ENCODE data around the gene TLX2. TPM values are rescaled to one million over a fixed set of nuclear protein-coding genes. Genes with fewer than 3 reads are reported as not detected.

The TLX2 gene
- total and polyA plus RNA-seq, 4 donors = not detected

- Histone ChIP-seq H3K36me3 (ENCODE audit: control insufficient read depth in 4 of 4, insufficient read depth in 3 of 4, low read depth in 1 of 4, low read length in 3 of 4) (no peaks in the 10 kb centered on the region), H3K4me3 (ENCODE audit: low read depth in 1 of 3, low read length in 3 of 3) (no peak overlapping the region), H3K9ac (ENCODE audit: low read depth in 1 of 2, low read length in 2 of 2) (no peak overlapping the region), H3K9me3 (ENCODE audit: control insufficient read depth in 4 of 4, low read length in 3 of 4) (no peaks in the 10 kb centered on the region), H3K27me3 (ENCODE audit: control insufficient read depth in 4 of 4, insufficient read depth in 4 of 4, low read length in 3 of 4) (no peaks in the 10 kb centered on the region), H3K4me1 (ENCODE audit: control insufficient read depth in 4 of 4, insufficient read depth in 4 of 4, low read length in 3 of 4) (peaks cover 5 to 16% (median 9%) of the 10 kb centered on the region in 4 donors), H3K27ac (ENCODE audit: low read depth in 1 of 2, low read length in 2 of 2) (no peak overlapping the region)
- TF ChIP-seq FOXA2 (IDR thresholded peaks at IDR 0.05) (no peak), EGR1 (IDR thresholded peaks at IDR 0.05; ENCODE audit: low read depth in 2 of 2) (no peak), YY1 (IDR thresholded peaks at IDR 0.05) (no peak), HNF4A (conservative IDR thresholded peaks at IDR 0.05) (no peak), GABPA (IDR thresholded peaks at IDR 0.05 in 1 of 2, conservative IDR thresholded peaks at IDR 0.05 in 1 of 2) (no peak), REST (IDR thresholded peaks at IDR 0.05) (no peak), SP1 (IDR thresholded peaks at IDR 0.05) (no peak), RAD21 (IDR thresholded peaks at IDR 0.05) (no peak), TAF1 (conservative IDR thresholded peaks at IDR 0.05) (no peak), HNF4G (IDR thresholded peaks at IDR 0.05) (no peak), JUND (IDR thresholded peaks at IDR 0.05) (no peak), NR2F2 (IDR thresholded peaks at IDR 0.05) (no peak), RXRA (IDR thresholded peaks at IDR 0.05) (no peak), FOXA1 (IDR thresholded peaks at IDR 0.05) (no peak), MAX (IDR thresholded peaks at IDR 0.05) (no peak)
- TF ChIP-seq, protein P1, sequence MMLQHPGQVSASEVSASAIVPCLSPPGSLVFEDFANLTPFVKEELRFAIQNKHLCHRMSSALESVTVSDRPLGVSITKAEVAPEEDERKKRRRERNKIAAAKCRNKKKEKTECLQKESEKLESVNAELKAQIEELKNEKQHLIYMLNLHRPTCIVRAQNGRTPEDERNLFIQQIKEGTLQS (IDR thresholded peaks at IDR 0.05) = no peak
- TF ChIP-seq, protein P2, sequence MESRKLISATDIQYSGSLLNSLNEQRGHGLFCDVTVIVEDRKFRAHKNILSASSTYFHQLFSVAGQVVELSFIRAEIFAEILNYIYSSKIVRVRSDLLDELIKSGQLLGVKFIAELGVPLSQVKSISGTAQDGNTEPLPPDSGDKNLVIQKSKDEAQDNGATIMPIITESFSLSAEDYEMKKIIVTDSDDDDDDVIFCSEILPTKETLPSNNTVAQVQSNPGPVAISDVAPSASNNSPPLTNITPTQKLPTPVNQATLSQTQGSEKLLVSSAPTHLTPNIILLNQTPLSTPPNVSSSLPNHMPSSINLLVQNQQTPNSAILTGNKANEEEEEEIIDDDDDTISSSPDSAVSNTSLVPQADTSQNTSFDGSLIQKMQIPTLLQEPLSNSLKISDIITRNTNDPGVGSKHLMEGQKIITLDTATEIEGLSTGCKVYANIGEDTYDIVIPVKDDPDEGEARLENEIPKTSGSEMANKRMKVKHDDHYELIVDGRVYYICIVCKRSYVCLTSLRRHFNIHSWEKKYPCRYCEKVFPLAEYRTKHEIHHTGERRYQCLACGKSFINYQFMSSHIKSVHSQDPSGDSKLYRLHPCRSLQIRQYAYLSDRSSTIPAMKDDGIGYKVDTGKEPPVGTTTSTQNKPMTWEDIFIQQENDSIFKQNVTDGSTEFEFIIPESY (IDR thresholded peaks at IDR 0.05) = no peak
- TF ChIP-seq, protein P3, sequence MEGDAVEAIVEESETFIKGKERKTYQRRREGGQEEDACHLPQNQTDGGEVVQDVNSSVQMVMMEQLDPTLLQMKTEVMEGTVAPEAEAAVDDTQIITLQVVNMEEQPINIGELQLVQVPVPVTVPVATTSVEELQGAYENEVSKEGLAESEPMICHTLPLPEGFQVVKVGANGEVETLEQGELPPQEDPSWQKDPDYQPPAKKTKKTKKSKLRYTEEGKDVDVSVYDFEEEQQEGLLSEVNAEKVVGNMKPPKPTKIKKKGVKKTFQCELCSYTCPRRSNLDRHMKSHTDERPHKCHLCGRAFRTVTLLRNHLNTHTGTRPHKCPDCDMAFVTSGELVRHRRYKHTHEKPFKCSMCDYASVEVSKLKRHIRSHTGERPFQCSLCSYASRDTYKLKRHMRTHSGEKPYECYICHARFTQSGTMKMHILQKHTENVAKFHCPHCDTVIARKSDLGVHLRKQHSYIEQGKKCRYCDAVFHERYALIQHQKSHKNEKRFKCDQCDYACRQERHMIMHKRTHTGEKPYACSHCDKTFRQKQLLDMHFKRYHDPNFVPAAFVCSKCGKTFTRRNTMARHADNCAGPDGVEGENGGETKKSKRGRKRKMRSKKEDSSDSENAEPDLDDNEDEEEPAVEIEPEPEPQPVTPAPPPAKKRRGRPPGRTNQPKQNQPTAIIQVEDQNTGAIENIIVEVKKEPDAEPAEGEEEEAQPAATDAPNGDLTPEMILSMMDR (IDR thresholded peaks at IDR 0.05; ENCODE audit: low read depth, low read length, missing input control) = no peak
- WGBS = 68% methylated on average over 3 of the region's 3 CpGs
- DNase-seq (ENCODE audit: low spot score) = no peak
Measured at GRCh38 chr2:74546004-74546403, 31.8 kb downstream of the TLX2 start.

Measured in liver (tissue), 9 donors.